WTC11 (cell line): ENCODE data around the gene DLX2. TPM values are rescaled to one million over a fixed set of nuclear protein-coding genes. Genes with fewer than 3 reads are reported as not detected.

ENCODE experiments used
- ATAC-seq: fragments of 200-7000 bp; cut with Tn5 transposase; 2 replicates; pipeline ENCODE4 v1.10.0; 2021; ENCODE audit warnings: mild to moderate bottlenecking, moderate library complexity
- CTCF ChIA-PET: fragments of 300-600 bp; sonication (Branson Sonifier 250); formaldehyde crosslinking; loops from one replicate; lab custom pipeline; 2021; ENCODE audit warnings: antibody characterized with exemption; lab: Charles Lee
- POLR2A ChIA-PET: fragments of 350-600 bp; sonication (Branson Sonifier 250); formaldehyde crosslinking; loops from one replicate; lab custom pipeline; 2021; ENCODE audit warnings: antibody characterized with exemption; lab: Charles Lee
- DNase-seq: peaks from one replicate; pipeline ENCODE4 v3.0.0; 2021; ENCODE audit warnings: low spot score
- H3K27ac Mint-ChIP-seq: 2 replicates; pipeline ENCODE4 v1.8.0; 2021; ENCODE audit warnings: mixed read lengths
- H3K27me3 Mint-ChIP-seq: 2 replicates; pipeline ENCODE4 v1.8.0; 2021; ENCODE audit warnings: low read depth, mild to moderate bottlenecking, moderate library complexity, mixed read lengths
- H3K36me3 Mint-ChIP-seq: 2 replicates; pipeline ENCODE4 v1.8.0; 2021; ENCODE audit warnings: mixed read lengths
- H3K4me1 Mint-ChIP-seq: 2 replicates; pipeline ENCODE4 v1.8.0; 2022; ENCODE audit warnings: mixed read lengths
- H3K4me3 Mint-ChIP-seq: 2 replicates; pipeline ENCODE4 v1.8.0; 2021; ENCODE audit warnings: mild to moderate bottlenecking, moderate library complexity, mixed read lengths
- H3K9me3 Mint-ChIP-seq: 2 replicates; pipeline ENCODE4 v1.8.0; 2021; ENCODE audit warnings: mixed read lengths
- ETV6 ChIP-seq: sonication (generic); formaldehyde crosslinking; IDR thresholded peaks from 2 replicates; pipeline ENCODE4 v1.8.1; 2022; ENCODE audit warnings: mild to moderate bottlenecking, missing genetic modification reagents
- FOXK1 ChIP-seq: sonication (generic); formaldehyde crosslinking; IDR thresholded peaks from 2 replicates; pipeline ENCODE4 v1.8.0; 2022; ENCODE audit warnings: mild to moderate bottlenecking, moderate library complexity, missing genetic modification reagents
- HMGA2 ChIP-seq: fragments of 250-450 bp; sonication (Bioruptor Pico); IDR thresholded peaks from 2 replicates; pipeline ENCODE4 v1.4.0; 2021; ENCODE audit warnings: mild to moderate bottlenecking, moderate library complexity
- JAZF1 ChIP-seq: fragments of 250-450 bp; sonication (Bioruptor Pico); IDR thresholded peaks from 2 replicates; pipeline ENCODE4 v1.9.0; 2021; ENCODE audit warnings: moderate library complexity, mild to moderate bottlenecking, inconsistent platforms
- KAT7 ChIP-seq: sonication (generic); formaldehyde crosslinking; IDR thresholded peaks from 2 replicates; pipeline ENCODE4 v1.8.1; 2023; ENCODE audit warnings: missing genetic modification reagents, mild to moderate bottlenecking, borderline replicate concordance
- TCF7 ChIP-seq: sonication (generic); formaldehyde crosslinking; IDR thresholded peaks from 2 replicates; pipeline ENCODE4 v1.8.0; 2022; ENCODE audit warnings: mild to moderate bottlenecking, low read depth, missing genetic modification reagents, moderate library complexity
- TP53 ChIP-seq: sonication (generic); formaldehyde crosslinking; IDR thresholded peaks from 2 replicates; pipeline ENCODE4 v1.8.1; 2023; ENCODE audit warnings: mild to moderate bottlenecking, missing genetic modification reagents
- ZNF121 ChIP-seq: sonication (generic); formaldehyde crosslinking; IDR thresholded peaks from 2 replicates; pipeline ENCODE4 v1.8.0; 2023; ENCODE audit warnings: missing genetic modification reagents
- ZNF138 ChIP-seq: sonication (generic); formaldehyde crosslinking; conservative IDR thresholded peaks from 2 replicates; pipeline ENCODE4 v1.8.1; 2022; ENCODE audit warnings: mild to moderate bottlenecking, moderate library complexity, missing genetic modification reagents
- total RNA-seq: library from RNA; stranded (reverse); gene quantifications from 3 replicates; pipeline ENCODE4 v1.2.3, GENCODE V29; 2021
- TF ChIP-seq, protein P1 (sequence below): fragments of 250-450 bp; sonication (Bioruptor Pico); IDR thresholded peaks from 2 replicates; pipeline ENCODE4 v1.9.0; 2021; ENCODE audit warnings: moderate library complexity, mild to moderate bottlenecking, inconsistent platforms, borderline replicate concordance
- TF ChIP-seq, protein P2 (sequence below): sonication (generic); formaldehyde crosslinking; IDR thresholded peaks from 2 replicates; pipeline ENCODE4 v1.8.1; 2022; ENCODE audit warnings: mild to moderate bottlenecking, missing genetic modification reagents, moderate library complexity, borderline replicate concordance
- TF ChIP-seq, protein P3 (sequence below): fragments of 200-600 bp; IDR thresholded peaks from 2 replicates; pipeline ENCODE4 v1.8.0; 2022; ENCODE audit warnings: antibody characterized with exemption
- TF ChIP-seq, protein P4 (sequence below): sonication (generic); formaldehyde crosslinking; IDR thresholded peaks from 2 replicates; pipeline ENCODE4 v1.8.1; 2023; ENCODE audit warnings: mild to moderate bottlenecking, missing genetic modification reagents, moderate library complexity
- TF ChIP-seq, protein P5 (sequence below): sonication (generic); formaldehyde crosslinking; IDR thresholded peaks from 2 replicates; pipeline ENCODE4 v1.8.0; 2023; ENCODE audit warnings: mild to moderate bottlenecking, missing genetic modification reagents
- TF ChIP-seq, protein P6 (sequence below): fragments of 250-450 bp; sonication (Bioruptor Pico); IDR thresholded peaks from 2 replicates; pipeline ENCODE4 v1.9.0; 2021; ENCODE audit warnings: mild to moderate bottlenecking, borderline replicate concordance
- TF ChIP-seq, protein P7 (sequence below): fragments of 250-450 bp; sonication (Bioruptor Pico); IDR thresholded peaks from 2 replicates; pipeline ENCODE4 v1.9.0; 2021; ENCODE audit warnings: mild to moderate bottlenecking

Gene DLX2
- total RNA-seq, 1 experiment from 2014 or later, result 0.28 TPM

DNA sequence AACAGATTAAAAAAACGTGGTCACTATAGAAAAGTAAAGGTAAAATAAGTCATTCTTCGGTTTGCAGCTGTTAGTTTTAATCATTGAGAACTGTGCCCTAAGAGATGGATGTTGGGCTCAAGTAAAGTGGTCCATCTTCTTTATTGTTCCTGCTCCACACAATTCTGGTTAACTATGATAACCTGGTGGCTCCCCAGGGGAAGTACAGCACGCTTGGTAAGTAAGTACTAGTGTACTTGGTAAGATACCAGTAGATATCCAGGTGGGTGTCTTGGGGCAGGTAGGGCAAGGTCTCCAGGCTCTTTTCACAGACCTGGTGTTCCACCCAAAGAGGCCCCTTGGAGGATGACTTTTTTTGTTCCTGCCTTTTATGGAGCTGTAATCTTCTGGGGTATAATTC is 31.6 kb upstream of the DLX2 start:
- H3K27ac Mint-ChIP-seq, result no peak overlapping the region
- peaks cover 37% of the 10 kb centered on the region for H3K4me1 Mint-ChIP-seq
- no peak for ATAC-seq
- H3K4me3 Mint-ChIP-seq, result no peak overlapping the region
- TF ChIP-seq TP53 (CRISPR knock-in tag) (no peak), ZNF138 (CRISPR knock-in tag) (no peak), JAZF1 (CRISPR knock-in tag) (no peak), FOXK1 (CRISPR knock-in tag) (no peak), ZNF121 (no peak), ETV6 (CRISPR knock-in tag) (no peak), KAT7 (CRISPR knock-in tag) (no peak), TCF7 (CRISPR knock-in tag) (no peak), HMGA2 (CRISPR knock-in tag) (no peak)
- TF ChIP-seq, protein P1, sequence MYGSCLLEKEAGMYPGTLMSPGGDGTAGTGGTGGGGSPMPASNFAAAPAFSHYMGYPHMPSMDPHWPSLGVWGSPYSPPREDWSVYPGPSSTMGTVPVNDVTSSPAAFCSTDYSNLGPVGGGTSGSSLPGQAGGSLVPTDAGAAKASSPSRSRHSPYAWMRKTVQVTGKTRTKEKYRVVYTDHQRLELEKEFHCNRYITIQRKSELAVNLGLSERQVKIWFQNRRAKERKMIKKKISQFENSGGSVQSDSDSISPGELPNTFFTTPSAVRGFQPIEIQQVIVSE (CRISPR knock-in tag), result no peak
- TF ChIP-seq, protein P2, sequence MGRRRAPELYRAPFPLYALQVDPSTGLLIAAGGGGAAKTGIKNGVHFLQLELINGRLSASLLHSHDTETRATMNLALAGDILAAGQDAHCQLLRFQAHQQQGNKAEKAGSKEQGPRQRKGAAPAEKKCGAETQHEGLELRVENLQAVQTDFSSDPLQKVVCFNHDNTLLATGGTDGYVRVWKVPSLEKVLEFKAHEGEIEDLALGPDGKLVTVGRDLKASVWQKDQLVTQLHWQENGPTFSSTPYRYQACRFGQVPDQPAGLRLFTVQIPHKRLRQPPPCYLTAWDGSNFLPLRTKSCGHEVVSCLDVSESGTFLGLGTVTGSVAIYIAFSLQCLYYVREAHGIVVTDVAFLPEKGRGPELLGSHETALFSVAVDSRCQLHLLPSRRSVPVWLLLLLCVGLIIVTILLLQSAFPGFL (CRISPR knock-in tag), result no peak
- TF ChIP-seq, protein P3, sequence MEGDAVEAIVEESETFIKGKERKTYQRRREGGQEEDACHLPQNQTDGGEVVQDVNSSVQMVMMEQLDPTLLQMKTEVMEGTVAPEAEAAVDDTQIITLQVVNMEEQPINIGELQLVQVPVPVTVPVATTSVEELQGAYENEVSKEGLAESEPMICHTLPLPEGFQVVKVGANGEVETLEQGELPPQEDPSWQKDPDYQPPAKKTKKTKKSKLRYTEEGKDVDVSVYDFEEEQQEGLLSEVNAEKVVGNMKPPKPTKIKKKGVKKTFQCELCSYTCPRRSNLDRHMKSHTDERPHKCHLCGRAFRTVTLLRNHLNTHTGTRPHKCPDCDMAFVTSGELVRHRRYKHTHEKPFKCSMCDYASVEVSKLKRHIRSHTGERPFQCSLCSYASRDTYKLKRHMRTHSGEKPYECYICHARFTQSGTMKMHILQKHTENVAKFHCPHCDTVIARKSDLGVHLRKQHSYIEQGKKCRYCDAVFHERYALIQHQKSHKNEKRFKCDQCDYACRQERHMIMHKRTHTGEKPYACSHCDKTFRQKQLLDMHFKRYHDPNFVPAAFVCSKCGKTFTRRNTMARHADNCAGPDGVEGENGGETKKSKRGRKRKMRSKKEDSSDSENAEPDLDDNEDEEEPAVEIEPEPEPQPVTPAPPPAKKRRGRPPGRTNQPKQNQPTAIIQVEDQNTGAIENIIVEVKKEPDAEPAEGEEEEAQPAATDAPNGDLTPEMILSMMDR, result no peak
- TF ChIP-seq, protein P4, sequence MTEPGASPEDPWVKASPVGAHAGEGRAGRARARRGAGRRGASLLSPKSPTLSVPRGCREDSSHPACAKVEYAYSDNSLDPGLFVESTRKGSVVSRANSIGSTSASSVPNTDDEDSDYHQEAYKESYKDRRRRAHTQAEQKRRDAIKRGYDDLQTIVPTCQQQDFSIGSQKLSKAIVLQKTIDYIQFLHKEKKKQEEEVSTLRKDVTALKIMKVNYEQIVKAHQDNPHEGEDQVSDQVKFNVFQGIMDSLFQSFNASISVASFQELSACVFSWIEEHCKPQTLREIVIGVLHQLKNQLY, result no peak
- TF ChIP-seq, protein P5, sequence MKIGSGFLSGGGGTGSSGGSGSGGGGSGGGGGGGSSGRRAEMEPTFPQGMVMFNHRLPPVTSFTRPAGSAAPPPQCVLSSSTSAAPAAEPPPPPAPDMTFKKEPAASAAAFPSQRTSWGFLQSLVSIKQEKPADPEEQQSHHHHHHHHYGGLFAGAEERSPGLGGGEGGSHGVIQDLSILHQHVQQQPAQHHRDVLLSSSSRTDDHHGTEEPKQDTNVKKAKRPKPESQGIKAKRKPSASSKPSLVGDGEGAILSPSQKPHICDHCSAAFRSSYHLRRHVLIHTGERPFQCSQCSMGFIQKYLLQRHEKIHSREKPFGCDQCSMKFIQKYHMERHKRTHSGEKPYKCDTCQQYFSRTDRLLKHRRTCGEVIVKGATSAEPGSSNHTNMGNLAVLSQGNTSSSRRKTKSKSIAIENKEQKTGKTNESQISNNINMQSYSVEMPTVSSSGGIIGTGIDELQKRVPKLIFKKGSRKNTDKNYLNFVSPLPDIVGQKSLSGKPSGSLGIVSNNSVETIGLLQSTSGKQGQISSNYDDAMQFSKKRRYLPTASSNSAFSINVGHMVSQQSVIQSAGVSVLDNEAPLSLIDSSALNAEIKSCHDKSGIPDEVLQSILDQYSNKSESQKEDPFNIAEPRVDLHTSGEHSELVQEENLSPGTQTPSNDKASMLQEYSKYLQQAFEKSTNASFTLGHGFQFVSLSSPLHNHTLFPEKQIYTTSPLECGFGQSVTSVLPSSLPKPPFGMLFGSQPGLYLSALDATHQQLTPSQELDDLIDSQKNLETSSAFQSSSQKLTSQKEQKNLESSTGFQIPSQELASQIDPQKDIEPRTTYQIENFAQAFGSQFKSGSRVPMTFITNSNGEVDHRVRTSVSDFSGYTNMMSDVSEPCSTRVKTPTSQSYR (CRISPR knock-in tag), result no peak
- TF ChIP-seq, protein P6, sequence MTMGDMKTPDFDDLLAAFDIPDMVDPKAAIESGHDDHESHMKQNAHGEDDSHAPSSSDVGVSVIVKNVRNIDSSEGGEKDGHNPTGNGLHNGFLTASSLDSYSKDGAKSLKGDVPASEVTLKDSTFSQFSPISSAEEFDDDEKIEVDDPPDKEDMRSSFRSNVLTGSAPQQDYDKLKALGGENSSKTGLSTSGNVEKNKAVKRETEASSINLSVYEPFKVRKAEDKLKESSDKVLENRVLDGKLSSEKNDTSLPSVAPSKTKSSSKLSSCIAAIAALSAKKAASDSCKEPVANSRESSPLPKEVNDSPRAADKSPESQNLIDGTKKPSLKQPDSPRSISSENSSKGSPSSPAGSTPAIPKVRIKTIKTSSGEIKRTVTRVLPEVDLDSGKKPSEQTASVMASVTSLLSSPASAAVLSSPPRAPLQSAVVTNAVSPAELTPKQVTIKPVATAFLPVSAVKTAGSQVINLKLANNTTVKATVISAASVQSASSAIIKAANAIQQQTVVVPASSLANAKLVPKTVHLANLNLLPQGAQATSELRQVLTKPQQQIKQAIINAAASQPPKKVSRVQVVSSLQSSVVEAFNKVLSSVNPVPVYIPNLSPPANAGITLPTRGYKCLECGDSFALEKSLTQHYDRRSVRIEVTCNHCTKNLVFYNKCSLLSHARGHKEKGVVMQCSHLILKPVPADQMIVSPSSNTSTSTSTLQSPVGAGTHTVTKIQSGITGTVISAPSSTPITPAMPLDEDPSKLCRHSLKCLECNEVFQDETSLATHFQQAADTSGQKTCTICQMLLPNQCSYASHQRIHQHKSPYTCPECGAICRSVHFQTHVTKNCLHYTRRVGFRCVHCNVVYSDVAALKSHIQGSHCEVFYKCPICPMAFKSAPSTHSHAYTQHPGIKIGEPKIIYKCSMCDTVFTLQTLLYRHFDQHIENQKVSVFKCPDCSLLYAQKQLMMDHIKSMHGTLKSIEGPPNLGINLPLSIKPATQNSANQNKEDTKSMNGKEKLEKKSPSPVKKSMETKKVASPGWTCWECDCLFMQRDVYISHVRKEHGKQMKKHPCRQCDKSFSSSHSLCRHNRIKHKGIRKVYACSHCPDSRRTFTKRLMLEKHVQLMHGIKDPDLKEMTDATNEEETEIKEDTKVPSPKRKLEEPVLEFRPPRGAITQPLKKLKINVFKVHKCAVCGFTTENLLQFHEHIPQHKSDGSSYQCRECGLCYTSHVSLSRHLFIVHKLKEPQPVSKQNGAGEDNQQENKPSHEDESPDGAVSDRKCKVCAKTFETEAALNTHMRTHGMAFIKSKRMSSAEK (CRISPR knock-in tag), result no peak
- TF ChIP-seq, protein P7, sequence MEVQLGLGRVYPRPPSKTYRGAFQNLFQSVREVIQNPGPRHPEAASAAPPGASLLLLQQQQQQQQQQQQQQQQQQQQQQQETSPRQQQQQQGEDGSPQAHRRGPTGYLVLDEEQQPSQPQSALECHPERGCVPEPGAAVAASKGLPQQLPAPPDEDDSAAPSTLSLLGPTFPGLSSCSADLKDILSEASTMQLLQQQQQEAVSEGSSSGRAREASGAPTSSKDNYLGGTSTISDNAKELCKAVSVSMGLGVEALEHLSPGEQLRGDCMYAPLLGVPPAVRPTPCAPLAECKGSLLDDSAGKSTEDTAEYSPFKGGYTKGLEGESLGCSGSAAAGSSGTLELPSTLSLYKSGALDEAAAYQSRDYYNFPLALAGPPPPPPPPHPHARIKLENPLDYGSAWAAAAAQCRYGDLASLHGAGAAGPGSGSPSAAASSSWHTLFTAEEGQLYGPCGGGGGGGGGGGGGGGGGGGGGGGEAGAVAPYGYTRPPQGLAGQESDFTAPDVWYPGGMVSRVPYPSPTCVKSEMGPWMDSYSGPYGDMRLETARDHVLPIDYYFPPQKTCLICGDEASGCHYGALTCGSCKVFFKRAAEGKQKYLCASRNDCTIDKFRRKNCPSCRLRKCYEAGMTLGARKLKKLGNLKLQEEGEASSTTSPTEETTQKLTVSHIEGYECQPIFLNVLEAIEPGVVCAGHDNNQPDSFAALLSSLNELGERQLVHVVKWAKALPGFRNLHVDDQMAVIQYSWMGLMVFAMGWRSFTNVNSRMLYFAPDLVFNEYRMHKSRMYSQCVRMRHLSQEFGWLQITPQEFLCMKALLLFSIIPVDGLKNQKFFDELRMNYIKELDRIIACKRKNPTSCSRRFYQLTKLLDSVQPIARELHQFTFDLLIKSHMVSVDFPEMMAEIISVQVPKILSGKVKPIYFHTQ (CRISPR knock-in tag), result no peak
- no peak for DNase-seq
- peaks cover 91% of the 10 kb centered on the region for H3K27me3 Mint-ChIP-seq
- peaks cover 16% of the 10 kb centered on the region for H3K9me3 Mint-ChIP-seq
- ChIA-PET POLR2A (no interaction called here), CTCF (no interaction called here)
- peaks cover 2% of the 10 kb centered on the region; the same call in 1 of the 2 replicates for H3K36me3 Mint-ChIP-seq
